Memory B cell (primary cell): ENCODE results near the gene CDK14.
"Not testable (repeated sequence)": the region's sequence is repeated elsewhere in the genome, so short reads cannot be mapped to it uniquely, and the experiment has no call there.

Experiments used
- ATAC-seq: fragments of 150-1000 bp; cut with Tn5 transposase; 2 replicates; pipeline ENCODE4 v1.10.0; 2021; ENCODE audit warnings: low read depth, mild to moderate bottlenecking, moderate library complexity
- DNase-seq, 2 donors: peaks; one replicate each; pipeline ENCODE4 v3.0.0; 2022; ENCODE audit warnings: low spot score in 2 of 2
- H3K27ac Mint-ChIP-seq: one replicate; pipeline ENCODE4 v1.8.0; 2022; ENCODE audit warnings: mild to moderate bottlenecking, moderate library complexity, mixed read lengths
- H3K27me3 Mint-ChIP-seq: one replicate; pipeline ENCODE4 v1.8.0; 2022; ENCODE audit warnings: mixed read lengths
- H3K36me3 Mint-ChIP-seq: one replicate; pipeline ENCODE4 v1.8.0; 2022; ENCODE audit warnings: mild to moderate bottlenecking, mixed read lengths
- H3K4me1 Mint-ChIP-seq: one replicate; pipeline ENCODE4 v1.8.0; 2022; ENCODE audit warnings: mixed read lengths
- H3K4me3 Mint-ChIP-seq: one replicate; pipeline ENCODE4 v1.8.0; 2022; ENCODE audit warnings: mild to moderate bottlenecking, moderate library complexity, mixed read lengths
- H3K9me3 Mint-ChIP-seq: one replicate; pipeline ENCODE4 v1.8.0; 2022; ENCODE audit warnings: mixed read lengths

Gene CDK14

GRCh38 chr7:90736968-90737939, 141.1 kb downstream of the CDK14 start:
- ATAC-seq (peak; percentile 96), DNase-seq (peak; percentile 27 to 67)
- H3K27ac Mint-ChIP-seq = peak overlapping the region; percentile 99
- peaks cover 15% of the 10 kb centered on the region for H3K9me3 Mint-ChIP-seq
- no peaks in the 10 kb centered on the region for H3K27me3 Mint-ChIP-seq
- H3K4me3 Mint-ChIP-seq = peak overlapping the region; percentile 76
- peaks cover 40% of the 10 kb centered on the region for H3K36me3 Mint-ChIP-seq
- peaks cover 42% of the 10 kb centered on the region for H3K4me1 Mint-ChIP-seq

- DNase-seq = no peak
- Mint-ChIP-seq H3K9me3 (peaks cover 9% of the 10 kb centered on the region), H3K4me1 (peaks cover 35% of the 10 kb centered on the region), H3K36me3 (peaks cover 31% of the 10 kb centered on the region), H3K27me3 (no peaks in the 10 kb centered on the region), H3K4me3 (no peak overlapping the region), H3K27ac (peak overlapping the region; percentile 99)
- no peak for ATAC-seq
Measured at GRCh38 chr7:90738249-90738648, 142.1 kb downstream of the CDK14 start.

- peaks cover 28% of the 10 kb centered on the region for H3K4me1 Mint-ChIP-seq
- no peaks in the 10 kb centered on the region for H3K9me3 Mint-ChIP-seq
- H3K4me3 Mint-ChIP-seq = no peak overlapping the region
- peaks cover 17% of the 10 kb centered on the region for H3K36me3 Mint-ChIP-seq
- ATAC-seq = no peak
- no peaks in the 10 kb centered on the region for H3K27me3 Mint-ChIP-seq
- H3K27ac Mint-ChIP-seq = peak overlapping the region; percentile 99
- no peak for DNase-seq
Measured at GRCh38 chr7:90739716-90740115, 143.6 kb downstream of the CDK14 start.

- Mint-ChIP-seq H3K4me3 (no peak overlapping the region), H3K4me1 (peaks cover 28% of the 10 kb centered on the region), H3K9me3 (peaks cover 2% of the 10 kb centered on the region), H3K27ac (peak overlapping the region; percentile 78), H3K27me3 (no peaks in the 10 kb centered on the region), H3K36me3 (peaks cover 15% of the 10 kb centered on the region)
- no peak for ATAC-seq
- no peak for DNase-seq
Measured at GRCh38 chr7:90740386-90740785, 144.3 kb downstream of the CDK14 start.

- peaks cover 3% of the 10 kb centered on the region for H3K9me3 Mint-ChIP-seq
- no peak overlapping the region for H3K4me3 Mint-ChIP-seq
- ATAC-seq (no peak), DNase-seq (no peak)
- H3K4me1 Mint-ChIP-seq = peaks cover 16% of the 10 kb centered on the region
- no peaks in the 10 kb centered on the region for H3K27me3 Mint-ChIP-seq
- H3K36me3 Mint-ChIP-seq = peaks cover 18% of the 10 kb centered on the region
- no peak overlapping the region for H3K27ac Mint-ChIP-seq
Measured at GRCh38 chr7:90743626-90744025, 147.5 kb downstream of the CDK14 start.

GRCh38 chr7:90747516-90747915, 151.4 kb downstream of the CDK14 start:
- peaks cover 33% of the 10 kb centered on the region for H3K36me3 Mint-ChIP-seq
- H3K4me3 Mint-ChIP-seq = no peak overlapping the region
- H3K9me3 Mint-ChIP-seq = peaks cover 3% of the 10 kb centered on the region
- DNase-seq (no peak), ATAC-seq (no peak)
- peaks cover 23% of the 10 kb centered on the region for H3K4me1 Mint-ChIP-seq
- H3K27me3 Mint-ChIP-seq = no peaks in the 10 kb centered on the region
- H3K27ac Mint-ChIP-seq = peak overlapping the region; percentile 31

- peaks cover 31% of the 10 kb centered on the region for H3K4me1 Mint-ChIP-seq
- peaks cover 38% of the 10 kb centered on the region for H3K36me3 Mint-ChIP-seq
- ATAC-seq (no peak), DNase-seq (no peak)
- H3K27ac Mint-ChIP-seq = peak overlapping the region; percentile 50
- peaks cover 3% of the 10 kb centered on the region for H3K9me3 Mint-ChIP-seq
- no peaks in the 10 kb centered on the region for H3K27me3 Mint-ChIP-seq
- H3K4me3 Mint-ChIP-seq = peak overlapping the region; percentile 5
Measured at GRCh38 chr7:90749262-90749661, 153.1 kb downstream of the CDK14 start.

GRCh38 chr7:90749774-90750173, 153.7 kb downstream of the CDK14 start:
- ATAC-seq (peak; percentile 82), DNase-seq (no peak)
- Mint-ChIP-seq H3K4me3 (peak overlapping the region; percentile 5), H3K36me3 (peaks cover 37% of the 10 kb centered on the region), H3K27ac (peak overlapping the region; percentile 50), H3K27me3 (no peaks in the 10 kb centered on the region), H3K4me1 (peaks cover 36% of the 10 kb centered on the region), H3K9me3 (peaks cover 3% of the 10 kb centered on the region)

- Mint-ChIP-seq H3K9me3 (peaks cover 1% of the 10 kb centered on the region), H3K36me3 (peaks cover 32% of the 10 kb centered on the region), H3K27me3 (no peaks in the 10 kb centered on the region), H3K27ac (no peak overlapping the region), H3K4me1 (peaks cover 46% of the 10 kb centered on the region), H3K4me3 (no peak overlapping the region)
- DNase-seq = no peak
- ATAC-seq = no peak
Measured at GRCh38 chr7:90751595-90751994, 155.5 kb downstream of the CDK14 start.

GRCh38 chr7:90752051-90752450, 155.9 kb downstream of the CDK14 start:
- H3K36me3 Mint-ChIP-seq = peaks cover 35% of the 10 kb centered on the region
- ATAC-seq = no peak
- no peak overlapping the region for H3K4me3 Mint-ChIP-seq
- H3K27ac Mint-ChIP-seq = no peak overlapping the region
- H3K9me3 Mint-ChIP-seq = peaks cover 1% of the 10 kb centered on the region
- H3K4me1 Mint-ChIP-seq = peaks cover 50% of the 10 kb centered on the region
- DNase-seq = no peak
- H3K27me3 Mint-ChIP-seq = no peaks in the 10 kb centered on the region

GRCh38 chr7:90755041-90755440, 158.9 kb downstream of the CDK14 start:
- peaks cover 2% of the 10 kb centered on the region for H3K9me3 Mint-ChIP-seq
- H3K4me1 Mint-ChIP-seq = peaks cover 58% of the 10 kb centered on the region
- H3K27me3 Mint-ChIP-seq = no peaks in the 10 kb centered on the region
- no peak overlapping the region for H3K27ac Mint-ChIP-seq
- H3K36me3 Mint-ChIP-seq = peaks cover 38% of the 10 kb centered on the region
- H3K4me3 Mint-ChIP-seq = no peak overlapping the region
- DNase-seq (no peak), ATAC-seq (no peak)

- peaks cover 34% of the 10 kb centered on the region for H3K36me3 Mint-ChIP-seq
- peaks cover 58% of the 10 kb centered on the region for H3K4me1 Mint-ChIP-seq
- no peak for DNase-seq
- H3K27me3 Mint-ChIP-seq = no peaks in the 10 kb centered on the region
- no peak for ATAC-seq
- no peak overlapping the region for H3K4me3 Mint-ChIP-seq
- H3K27ac Mint-ChIP-seq = peak overlapping the region; percentile 88
- peaks cover 2% of the 10 kb centered on the region for H3K9me3 Mint-ChIP-seq
Measured at GRCh38 chr7:90756366-90756765, 160.2 kb downstream of the CDK14 start.

GRCh38 chr7:90757565-90757950, 161.4 kb downstream of the CDK14 start:
- H3K36me3 Mint-ChIP-seq = peaks cover 32% of the 10 kb centered on the region
- peak overlapping the region; percentile 62 for H3K4me3 Mint-ChIP-seq

GRCh38 chr7:90758933-90759562, 162.9 kb downstream of the CDK14 start:
- H3K27ac Mint-ChIP-seq = no peak overlapping the region
- H3K4me3 Mint-ChIP-seq = no peak overlapping the region
- peaks cover 30% of the 10 kb centered on the region for H3K36me3 Mint-ChIP-seq
- H3K9me3 Mint-ChIP-seq = peaks cover 2% of the 10 kb centered on the region
- DNase-seq (no peak), ATAC-seq (no peak)
- peaks cover 60% of the 10 kb centered on the region for H3K4me1 Mint-ChIP-seq
- no peaks in the 10 kb centered on the region for H3K27me3 Mint-ChIP-seq

More at GRCh38 chr7:90757565-90757950, 161.4 kb downstream of the CDK14 start:
- H3K27me3 Mint-ChIP-seq, H3K9me3 Mint-ChIP-seq: not testable (repeated sequence)
- Mint-ChIP-seq H3K27ac (peak overlapping the region; percentile 88), H3K4me1 (peaks cover 62% of the 10 kb centered on the region)
- DNase-seq (peak; percentile 22 to 33), ATAC-seq (peak; percentile 99)
